Esophagus muscularis mucosa (tissue), 4 donors: ENCODE measurements around the gene UBE2Q1. TPM values are rescaled to one million over a fixed set of nuclear protein-coding genes. Genes with fewer than 3 reads are reported as not detected.

Experiments used
- DNase-seq: peaks from one replicate; pipeline ENCODE4 v3.0.0-alpha.2; 2017; ENCODE audit errors: extremely low spot score
- H3K27ac ChIP-seq, 4 donors: fragments of 200-600 bp; sonication (generic); replicated peaks in 1 of 4; 1 replicate in 3 of 4; 2 replicates in 1 of 4; pipeline ENCODE4 v1.5.1; 2016 to 2019; ENCODE audit warnings: mild to moderate bottlenecking in 1 of 4
- H3K27me3 ChIP-seq, 4 donors: fragments of 200-600 bp; sonication (generic); one replicate each; pipeline versions ENCODE4 v1.5.1 to v1.6.0; 2016 to 2019
- H3K36me3 ChIP-seq, 4 donors: fragments of 200-600 bp; sonication (generic); one replicate each; pipeline ENCODE4 v1.5.1; 2016 to 2019
- H3K4me1 ChIP-seq, 4 donors: fragments of 200-600 bp; sonication (generic); one replicate each; pipeline ENCODE4 v1.5.1; 2016 to 2019
- H3K4me3 ChIP-seq, 4 donors: fragments of 200-600 bp; sonication (generic); 1 replicate in 2 of 4; 2 replicates in 2 of 4; pipeline ENCODE4 v1.5.1; 2016 to 2019; ENCODE audit warnings: mild to moderate bottlenecking in 4 of 4, moderate library complexity in 1 of 4
- H3K9me3 ChIP-seq, 4 donors: fragments of 200-600 bp; sonication (generic); 1 replicate in 3 of 4; 2 replicates in 1 of 4; pipeline ENCODE4 v1.5.1; 2016 to 2019
- CTCF ChIP-seq, 3 experiments: fragments of 200-600 bp in 2 of 3; fragments of 450-650 bp in 1 of 3; sonication (generic) in 2 of 3; IDR thresholded peaks; one replicate each; pipeline ENCODE4 v1.5.1; 2017 to 2019; ENCODE audit warnings: antibody characterized with exemption in 3 of 3, mild to moderate bottlenecking in 2 of 3, moderate library complexity in 1 of 3
- EP300 ChIP-seq: sonication (generic); formaldehyde crosslinking; IDR thresholded peaks from one replicate; pipeline ENCODE4 v1.6.1; 2017; ENCODE audit warnings: antibody characterized with exemption
- POLR2A ChIP-seq: fragments of 450-650 bp; IDR thresholded peaks from one replicate; pipeline ENCODE4 v1.6.1; 2017; ENCODE audit warnings: antibody characterized with exemption, moderate library complexity, mild to moderate bottlenecking, low read depth
- POLR2AphosphoS5 ChIP-seq, 2 donors: sonication (generic); formaldehyde crosslinking; IDR thresholded peaks; one replicate each; pipeline ENCODE4 v1.6.1; 2017; ENCODE audit warnings: antibody characterized with exemption in 2 of 2
- WGBS: methylation state at CpG from one replicate; pipeline ENCODE4 v1.1.5; 2018; 5-methylcytosine and 5-hydroxymethylcytosine counted together
- intact Hi-C: fragments of 100-400 bp; cut with DNase I; formaldehyde crosslinking; loops from one replicate; pipeline ENCODE4 v1.15.1; 2023
- total RNA-seq, 4 donors: library from RNA; depleted of rRNA; stranded (reverse); fragments of >200 nt; gene quantifications; one replicate each; pipeline versions ENCODE4 v1.1.0 to v1.2.1, GENCODE V29; 2016

Gene UBE2Q1
- total RNA-seq, 4 donors from 2014 or later: 23.7 to 41.3 (median 31.3) TPM

GRCh38 chr1:154575951-154576566 lies 17.6 kb upstream of the UBE2Q1 start:
- peaks cover 11 to 14% (median 11%) of the 10 kb centered on the region in 4 donors for H3K4me1 ChIP-seq
- DNase-seq: no peak
- no peak for TF ChIP-seq CTCF (IDR thresholded peaks at IDR 0.05)
- TF ChIP-seq POLR2A: no peak
- no peak for TF ChIP-seq POLR2AphosphoS5 (IDR thresholded peaks at IDR 0.05)
- no peak for TF ChIP-seq EP300
- 78% methylated on average over 8 of the region's 8 CpGs for WGBS
- intact Hi-C loops: no loop called here
- H3K4me3 ChIP-seq: no peak overlapping the region
- H3K9me3 ChIP-seq: no peaks in the 10 kb centered on the region
- no peak overlapping the region for H3K27ac ChIP-seq
- H3K27me3 ChIP-seq: peaks cover 0 to 14% (median 0%) of the 10 kb centered on the region in 4 donors
- peaks cover 0 to 35% (median 31%) of the 10 kb centered on the region in 4 donors for H3K36me3 ChIP-seq

DNA sequence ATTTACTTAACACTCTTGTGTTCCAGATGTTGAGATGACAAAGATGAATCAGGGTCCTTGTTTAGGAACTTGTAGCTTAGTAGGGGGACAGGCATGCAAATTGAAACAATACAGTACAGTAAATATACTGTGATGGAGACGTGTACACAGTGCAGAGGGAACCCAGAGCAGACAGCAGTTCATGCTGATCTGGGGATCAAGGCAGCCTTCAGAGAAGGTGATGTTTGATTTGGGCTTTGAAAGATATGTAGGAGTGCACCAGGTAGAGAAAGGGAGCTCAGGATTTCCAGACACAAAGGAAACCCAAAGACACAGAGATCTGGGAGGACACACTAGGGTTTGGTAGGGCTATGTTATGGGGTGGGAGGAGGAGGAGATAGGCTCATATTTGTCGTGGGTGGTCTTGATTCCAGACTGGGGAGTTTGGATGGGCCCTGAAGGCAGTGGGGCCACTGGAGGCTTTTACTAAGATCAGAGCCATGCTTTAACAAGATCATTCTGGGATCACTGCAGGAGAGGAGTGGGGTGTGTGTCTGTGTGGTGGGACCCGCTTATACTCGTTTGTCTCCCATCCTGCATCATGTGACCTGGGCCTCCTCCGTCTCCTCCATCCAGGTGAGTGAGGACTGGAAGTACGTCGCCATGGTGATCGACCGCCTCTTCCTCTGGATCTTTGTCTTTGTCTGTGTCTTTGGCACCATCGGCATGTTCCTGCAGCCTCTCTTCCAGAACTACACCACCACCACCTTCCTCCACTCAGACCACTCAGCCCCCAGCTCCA lies 16.9 kb upstream of the UBE2Q1 start:
- DNase-seq: no peak
- Histone ChIP-seq H3K4me1 (peaks cover 11 to 14% (median 11%) of the 10 kb centered on the region in 4 donors), H3K27ac (no peak overlapping the region), H3K4me3 (no peak overlapping the region), H3K9me3 (no peaks in the 10 kb centered on the region), H3K27me3 (peaks cover 0 to 14% (median 0%) of the 10 kb centered on the region in 4 donors), H3K36me3 (peaks cover 0 to 27% (median 24%) of the 10 kb centered on the region in 4 donors)
- 83% methylated on average over 10 of the region's 10 CpGs for WGBS
- intact Hi-C loops: no loop called here
- TF ChIP-seq POLR2A (no peak), EP300 (no peak), CTCF (IDR thresholded peaks at IDR 0.05) (no peak), POLR2AphosphoS5 (IDR thresholded peaks at IDR 0.05) (no peak)

GRCh38 chr1:154574716-154575115 lies 16.3 kb upstream of the UBE2Q1 start:
- Histone ChIP-seq H3K4me3 (no peak overlapping the region), H3K27ac (no peak overlapping the region), H3K27me3 (peaks cover 0 to 14% (median 0%) of the 10 kb centered on the region in 4 donors), H3K36me3 (peaks cover 0 to 21% (median 18%) of the 10 kb centered on the region in 4 donors), H3K9me3 (no peaks in the 10 kb centered on the region), H3K4me1 (peaks cover 11 to 14% (median 11%) of the 10 kb centered on the region in 4 donors)
- WGBS: 22% methylated on average over 7 of the region's 7 CpGs
- intact Hi-C loops: no loop called here
- TF ChIP-seq POLR2A (no peak), POLR2AphosphoS5 (IDR thresholded peaks at IDR 0.05) (no peak), CTCF (IDR thresholded peaks at IDR 0.05) (no peak), EP300 (no peak)
- DNase-seq: no peak

GRCh38 chr1:154573168-154573510 lies 14.7 kb upstream of the UBE2Q1 start:
- no peak for TF ChIP-seq POLR2A
- TF ChIP-seq EP300: no peak
- TF ChIP-seq CTCF (IDR thresholded peaks at IDR 0.05): no peak
- no peak for TF ChIP-seq POLR2AphosphoS5 (IDR thresholded peaks at IDR 0.05)
- no peak for DNase-seq
- peaks cover 5 to 14% (median 11%) of the 10 kb centered on the region in 4 donors for H3K4me1 ChIP-seq
- peaks cover 0 to 28% (median 0%) of the 10 kb centered on the region in 4 donors for H3K27me3 ChIP-seq
- H3K36me3 ChIP-seq: peaks cover 0 to 5% (median 2%) of the 10 kb centered on the region in 4 donors
- no peaks in the 10 kb centered on the region for H3K9me3 ChIP-seq
- no peak overlapping the region for H3K4me3 ChIP-seq
- intact Hi-C loops: no loop called here
- no peak overlapping the region for H3K27ac ChIP-seq
- 75% methylated on average over 3 of the region's 3 CpGs for WGBS
